HG02642 (cell line): Measurements from ENCODE around the gene BORCS8.

Experiments
- ATAC-seq: cut with Tn5 transposase; IDR thresholded peaks from one replicate; pipeline ENCODE4 v1.9.1; 2021; ENCODE audit warnings: mild to moderate bottlenecking; ENCODE audit not compliant: unreplicated experiment, poor library complexity

BORCS8 gene

DNA sequence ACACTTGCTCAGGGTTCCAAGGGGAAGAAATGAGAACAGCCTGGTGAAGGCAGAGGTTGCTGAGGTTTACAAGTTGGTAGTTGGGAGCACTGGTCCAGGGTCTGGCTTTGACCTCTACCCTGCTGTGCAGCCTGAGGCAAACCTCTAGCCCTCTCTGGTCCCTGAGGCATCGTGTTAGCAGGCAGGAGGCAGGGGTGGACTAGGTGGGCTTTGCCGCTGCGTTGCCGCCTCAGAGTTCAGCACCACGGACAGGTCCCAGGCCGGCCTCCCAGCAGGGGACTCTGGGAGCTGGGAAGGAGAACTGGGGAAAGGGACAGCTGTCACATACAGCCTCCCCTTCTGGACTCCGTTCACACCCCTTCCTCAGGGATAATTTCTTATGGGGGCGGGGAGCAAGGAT, 22.9 kb upstream of the BORCS8 start:
- no peak for ATAC-seq

DNA sequence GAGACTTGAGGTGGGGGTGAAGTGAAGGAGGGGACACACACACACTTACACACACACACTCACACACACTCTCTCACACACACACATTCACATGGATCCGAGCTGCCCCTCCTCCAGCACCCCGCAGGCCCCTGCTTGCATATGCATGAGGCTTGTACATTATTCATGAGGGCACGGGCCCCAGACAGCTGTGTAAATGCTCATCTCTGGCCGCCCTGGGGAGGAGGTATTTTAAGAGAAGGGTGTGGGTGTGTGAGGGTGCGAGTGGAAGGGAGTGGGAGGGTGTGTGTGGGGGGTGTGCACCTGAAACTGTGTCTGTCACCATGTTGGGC, 22.2 kb upstream of the BORCS8 start:
- no peak for ATAC-seq

DNA sequence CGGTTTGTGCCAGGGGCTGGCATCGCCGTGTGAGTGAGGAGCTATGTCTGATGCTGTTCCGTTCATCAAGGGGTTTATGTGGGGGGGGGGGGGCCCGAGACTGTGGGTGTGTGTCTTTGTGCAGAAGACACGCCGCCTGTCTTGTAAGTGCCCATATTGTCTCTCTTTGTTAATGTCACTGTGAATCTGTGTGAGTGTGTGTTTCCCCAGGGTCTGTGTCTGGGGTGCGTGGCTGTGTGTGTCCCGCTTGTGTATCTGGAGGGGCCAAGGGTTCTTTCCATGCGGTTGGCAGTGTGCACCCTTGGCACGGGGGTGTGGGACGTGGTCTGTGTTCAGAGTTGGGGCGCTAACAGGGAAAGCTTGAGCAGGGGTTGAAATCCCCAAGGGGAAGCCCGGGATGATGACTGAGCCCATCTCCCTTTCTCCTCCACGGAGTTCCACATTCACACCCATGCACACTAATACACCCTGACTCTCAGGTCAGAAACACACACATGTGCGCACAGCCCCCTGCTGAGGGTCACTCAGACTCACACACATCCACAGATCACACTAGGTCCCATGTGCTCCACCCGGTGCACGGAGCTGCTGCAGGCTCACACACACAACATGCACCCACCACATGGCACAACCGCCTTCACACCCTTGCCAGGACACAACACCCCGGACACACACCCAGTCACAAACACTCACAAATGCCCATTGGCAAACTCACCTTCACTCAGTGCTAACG, 21.6 kb upstream of the BORCS8 start:
- no peak for ATAC-seq

DNA sequence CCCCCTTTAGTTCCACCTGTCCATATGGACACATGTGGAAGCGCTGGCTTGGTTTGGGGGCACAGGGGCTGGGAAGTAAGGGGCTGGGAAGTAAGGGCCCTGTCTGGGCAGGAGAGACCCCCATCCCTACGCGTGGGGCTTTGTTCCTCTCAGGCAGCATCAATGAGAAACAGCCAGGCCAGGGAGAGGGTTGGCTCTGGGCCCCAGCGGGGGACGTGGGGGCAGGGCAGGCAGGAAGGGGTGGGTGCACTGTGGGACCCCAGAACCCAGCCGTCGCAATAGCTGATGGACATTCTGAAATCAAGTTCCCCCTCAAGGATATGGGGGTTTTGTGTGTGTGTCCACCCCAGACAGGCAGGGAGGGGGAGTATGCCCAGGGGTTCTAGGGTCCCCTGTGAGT, 21.0 kb upstream of the BORCS8 start:
- ATAC-seq: no peak

DNA sequence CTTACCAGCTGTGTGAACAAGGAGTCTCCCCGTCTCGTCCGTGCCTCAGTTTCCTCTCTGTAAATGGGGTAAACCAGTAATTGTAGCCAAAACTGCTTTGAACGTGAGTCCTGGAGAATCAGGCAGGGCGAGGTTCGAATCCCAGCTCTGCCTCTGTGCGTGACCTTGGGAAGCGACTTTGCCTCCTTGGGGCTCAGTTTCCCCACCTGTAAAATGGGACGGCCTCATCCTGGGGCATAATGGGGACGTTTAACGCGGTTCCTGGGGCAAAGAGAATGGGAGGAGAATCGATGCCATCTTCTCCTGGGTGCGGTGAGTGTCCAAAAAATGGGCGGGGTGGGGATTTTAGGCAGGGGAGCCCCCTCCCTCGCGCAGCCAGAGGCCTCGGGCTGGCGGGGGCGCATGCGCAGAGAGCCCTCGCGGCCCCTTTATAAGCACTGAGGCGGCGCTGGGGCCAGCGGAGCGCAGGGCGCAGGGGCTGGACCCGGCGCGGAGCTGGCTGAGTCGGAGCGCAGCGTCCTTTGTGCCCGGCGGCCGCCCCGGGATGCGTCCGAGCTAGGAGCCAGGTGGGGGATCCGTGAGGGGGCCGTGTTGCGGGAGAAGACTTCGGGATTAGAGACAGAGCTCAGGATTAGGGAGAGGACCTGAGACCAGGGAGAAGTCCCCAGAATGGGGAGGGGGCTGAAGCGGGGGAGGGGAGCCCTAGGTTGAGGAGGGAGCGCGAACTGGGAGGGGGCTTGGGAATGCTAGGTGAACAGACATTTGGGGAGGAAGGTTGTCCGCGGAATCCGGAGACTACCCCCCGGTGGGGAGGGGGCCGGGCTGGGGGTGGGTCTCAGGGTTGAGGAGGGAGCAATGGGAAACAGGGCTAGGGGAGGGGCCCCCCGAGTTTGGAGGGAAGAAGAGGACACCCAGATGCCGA, 19.8 kb upstream of the BORCS8 start, which contains the start of gene NCAN:
Gene NCAN (plus strand): TSS at position 460 of the 922 bp plus-strand sequence. CDS start 4,996 bp downstream, outside the sequence.
- no peak for ATAC-seq

DNA sequence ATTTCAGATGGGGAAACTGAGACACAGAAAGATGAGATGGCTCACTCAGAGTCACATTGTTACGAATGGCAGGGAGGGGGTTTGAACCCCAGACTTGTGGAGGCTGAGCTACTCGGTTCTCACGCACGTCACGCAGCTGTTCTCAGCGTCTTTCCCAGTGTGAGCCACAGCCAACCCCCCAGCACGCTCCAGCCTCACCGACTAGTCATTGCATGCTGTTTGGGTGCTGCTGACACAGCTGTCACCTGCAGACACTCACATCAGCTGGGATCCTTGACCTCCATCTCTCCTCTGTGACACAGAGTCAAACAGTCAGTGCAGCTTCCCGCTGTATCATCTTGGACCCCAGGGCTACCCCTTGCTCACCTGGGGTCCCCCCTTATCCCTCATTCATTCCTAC, 17.4 kb upstream of the BORCS8 start:
- no peak for ATAC-seq

DNA sequence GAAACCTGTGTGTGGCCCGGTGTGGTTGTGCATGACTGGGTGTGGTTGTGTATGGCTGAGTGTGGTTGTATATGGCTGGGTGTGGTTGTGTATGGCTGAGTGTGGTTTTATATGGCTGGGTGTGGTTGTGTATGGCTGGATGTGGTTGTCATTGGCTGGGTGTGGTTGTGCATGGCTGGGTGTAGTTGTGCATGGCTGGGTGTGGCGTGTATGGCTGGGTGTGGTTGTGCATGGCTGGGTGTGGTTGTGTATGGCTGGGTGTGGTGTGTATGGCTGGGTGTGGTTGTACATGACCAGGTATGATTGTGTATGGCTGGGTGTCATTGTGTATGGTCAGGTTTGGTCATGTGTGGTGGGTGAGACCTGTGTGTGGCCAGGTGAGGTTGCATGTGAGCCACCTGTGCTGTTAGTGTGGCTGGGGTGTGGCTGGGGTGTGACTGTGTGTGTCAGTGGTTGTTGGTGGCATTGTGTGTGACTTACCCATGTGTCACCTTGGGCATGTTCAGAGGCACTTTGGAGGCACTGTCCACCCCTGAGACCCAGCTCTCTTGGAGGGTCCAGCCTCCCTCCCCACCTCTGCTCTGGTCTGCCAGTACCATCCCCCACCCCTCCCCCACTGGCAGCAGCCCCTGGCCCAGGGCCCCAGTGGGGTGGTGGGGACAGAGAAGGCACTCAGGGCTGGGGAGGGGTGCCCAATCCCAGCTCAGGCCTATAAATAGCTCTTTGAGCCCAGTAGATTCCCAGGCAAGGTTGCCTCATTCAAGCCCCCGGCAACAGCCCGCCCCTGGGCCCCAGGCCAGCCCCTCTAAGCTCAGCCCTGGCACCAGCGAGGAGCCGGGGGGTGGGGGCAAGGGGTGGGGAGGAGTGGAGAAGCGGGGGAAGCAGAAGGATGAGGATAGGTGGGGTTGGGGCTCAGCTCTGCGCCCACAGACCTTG, 16.0 kb upstream of the BORCS8 start:
- ATAC-seq: no peak

DNA sequence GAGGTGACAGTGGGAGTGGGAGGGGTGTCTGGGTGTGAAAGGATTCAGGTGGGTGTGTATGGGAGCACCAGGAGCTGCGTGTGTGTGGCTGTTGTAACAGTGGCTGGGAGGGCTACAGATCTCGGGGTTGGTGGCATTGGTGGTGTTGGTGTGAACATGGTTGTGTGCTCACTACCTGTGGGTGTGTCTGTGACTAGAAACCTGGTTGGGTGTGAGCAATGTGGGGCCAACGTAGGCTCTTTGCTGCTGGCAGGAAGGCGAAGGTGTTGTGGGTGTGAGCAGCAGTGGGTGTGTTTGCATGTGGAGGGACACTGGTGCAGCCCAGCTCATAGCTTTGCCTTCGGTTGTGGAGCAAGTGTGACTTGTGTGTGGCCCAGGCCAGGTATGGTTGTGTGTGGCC, 15.0 kb upstream of the BORCS8 start:
- ATAC-seq: no peak

DNA sequence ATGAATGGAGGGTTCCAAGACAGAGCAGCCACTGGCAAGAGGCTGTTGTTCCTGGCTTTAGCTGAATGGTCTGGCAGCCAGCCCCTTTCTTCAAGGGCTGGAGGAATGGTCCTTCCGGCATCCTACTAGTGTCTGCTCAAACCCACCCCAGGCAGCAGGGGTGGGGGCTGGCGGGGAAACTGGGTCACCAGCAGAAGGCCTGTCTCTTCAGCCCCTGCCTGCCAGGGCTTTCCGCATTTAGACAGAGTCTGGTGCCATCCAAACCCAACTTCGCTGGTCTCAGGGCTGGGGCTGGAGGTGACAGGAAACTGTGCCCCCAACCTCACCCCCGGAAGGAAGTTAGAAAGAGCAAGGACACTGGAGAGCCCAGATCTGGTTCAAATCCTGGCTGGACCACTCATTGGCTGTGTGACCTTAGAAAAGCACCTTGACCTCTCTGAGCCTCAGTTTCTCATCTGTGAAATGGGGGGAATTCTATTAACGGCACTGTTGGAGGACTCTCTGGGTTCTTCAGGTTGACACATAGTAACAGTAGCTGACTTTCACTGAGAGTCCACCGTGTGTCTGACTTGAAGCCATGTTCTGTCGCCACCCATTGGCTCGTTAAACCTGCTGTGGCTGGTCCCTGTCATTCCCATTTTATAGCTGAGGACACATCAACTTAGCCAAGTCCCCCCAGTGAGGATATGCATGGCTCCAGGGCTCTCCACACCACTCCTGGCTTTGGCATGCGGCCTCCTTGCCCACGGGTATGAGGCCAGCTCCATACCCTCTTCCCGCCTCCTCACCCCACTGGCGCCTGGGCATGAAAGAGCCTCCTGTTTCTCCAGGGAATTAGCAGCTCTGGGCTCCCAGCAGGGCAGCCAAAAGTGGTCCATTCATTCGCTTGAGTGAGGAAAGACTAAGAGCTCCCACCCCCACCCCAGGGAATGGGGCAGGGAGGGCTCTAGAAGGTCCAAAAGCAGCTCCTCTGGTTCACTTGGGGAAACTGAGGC, 13.8 kb upstream of the BORCS8 start:
- no peak for ATAC-seq

DNA sequence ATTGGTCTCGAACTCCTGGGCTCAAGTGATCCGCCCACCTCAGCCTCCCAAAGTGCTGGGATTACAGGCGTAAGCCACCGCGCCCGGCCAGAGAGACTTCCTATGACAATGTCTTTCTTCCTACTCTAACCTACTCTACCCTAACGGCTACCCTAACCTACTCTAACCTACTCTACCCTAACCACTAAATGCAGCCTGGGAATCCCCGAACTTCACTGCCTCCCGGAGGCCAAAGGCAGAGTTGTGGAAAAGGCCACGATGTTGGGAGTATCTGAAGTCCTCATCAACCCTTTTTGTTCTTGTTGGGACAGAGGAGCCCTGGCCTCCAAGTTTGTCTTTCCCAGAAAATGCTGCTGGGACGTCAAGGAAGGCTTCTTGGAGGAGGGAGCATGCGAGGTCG, 12.2 kb upstream of the BORCS8 start:
- ATAC-seq: no peak

DNA sequence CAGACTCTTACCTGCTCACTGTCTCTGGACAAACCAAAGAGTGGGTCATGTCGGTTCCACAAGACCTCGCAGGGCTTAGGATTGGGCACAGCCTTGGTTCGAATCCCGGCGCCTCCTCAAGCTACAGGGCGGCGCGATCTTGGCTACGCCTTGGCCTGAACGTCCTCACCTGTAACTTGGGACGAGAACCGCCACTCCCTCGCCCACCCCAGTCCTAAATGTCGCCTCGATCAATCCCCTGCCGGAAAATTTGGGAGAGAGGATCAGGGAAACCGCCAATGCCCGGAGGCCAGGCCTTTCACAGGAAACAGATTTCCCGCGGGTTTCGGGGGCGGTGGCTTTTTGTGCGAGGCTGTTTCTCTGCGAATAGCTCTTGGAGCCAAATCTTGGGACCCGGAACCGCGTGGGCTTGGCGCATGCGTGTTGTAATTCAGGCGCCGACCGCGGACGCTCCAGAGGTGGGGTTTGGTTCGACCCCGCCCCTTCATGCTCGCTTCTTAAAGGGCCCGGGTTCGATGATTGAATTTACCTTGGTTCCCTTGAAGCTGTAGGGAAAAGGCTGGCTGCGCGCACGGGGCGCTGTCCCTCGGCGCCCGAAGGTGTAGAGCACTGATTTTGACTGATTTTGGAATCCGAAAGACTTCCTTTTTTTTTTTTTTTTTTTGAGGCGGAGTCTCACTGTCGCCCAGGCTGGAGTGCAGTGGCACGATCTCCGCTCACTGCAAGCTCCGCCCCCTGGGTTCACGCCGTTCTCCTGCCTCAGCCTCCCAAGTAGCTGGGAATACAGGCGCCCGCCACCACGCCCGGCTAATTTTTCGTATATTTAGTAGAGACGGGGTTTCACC, 11.3 kb upstream of the BORCS8 start, which contains the start of gene NR2C2AP:
Gene NR2C2AP (minus strand): TSS at position 403 of the 845 bp plus-strand sequence. CDS start 354 bp downstream, at position 49.
- ATAC-seq: peak; percentile 82

DNA sequence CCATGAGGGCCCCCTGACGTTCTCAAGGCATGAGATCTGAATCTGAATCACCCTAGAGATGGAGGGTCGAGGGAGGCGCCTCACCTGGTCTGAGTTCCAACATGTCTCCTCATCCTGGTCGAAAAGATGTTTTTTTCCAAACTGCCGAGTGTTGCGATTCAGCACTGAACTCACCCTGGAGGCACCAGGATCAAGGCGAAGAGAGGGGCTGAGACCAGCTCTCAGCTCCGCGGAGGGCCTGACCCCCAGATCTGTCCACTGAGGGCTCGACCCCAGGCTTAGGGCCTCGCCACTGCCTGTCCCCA, 10.7 kb upstream of the BORCS8 start:
- ATAC-seq: peak; percentile 15

DNA sequence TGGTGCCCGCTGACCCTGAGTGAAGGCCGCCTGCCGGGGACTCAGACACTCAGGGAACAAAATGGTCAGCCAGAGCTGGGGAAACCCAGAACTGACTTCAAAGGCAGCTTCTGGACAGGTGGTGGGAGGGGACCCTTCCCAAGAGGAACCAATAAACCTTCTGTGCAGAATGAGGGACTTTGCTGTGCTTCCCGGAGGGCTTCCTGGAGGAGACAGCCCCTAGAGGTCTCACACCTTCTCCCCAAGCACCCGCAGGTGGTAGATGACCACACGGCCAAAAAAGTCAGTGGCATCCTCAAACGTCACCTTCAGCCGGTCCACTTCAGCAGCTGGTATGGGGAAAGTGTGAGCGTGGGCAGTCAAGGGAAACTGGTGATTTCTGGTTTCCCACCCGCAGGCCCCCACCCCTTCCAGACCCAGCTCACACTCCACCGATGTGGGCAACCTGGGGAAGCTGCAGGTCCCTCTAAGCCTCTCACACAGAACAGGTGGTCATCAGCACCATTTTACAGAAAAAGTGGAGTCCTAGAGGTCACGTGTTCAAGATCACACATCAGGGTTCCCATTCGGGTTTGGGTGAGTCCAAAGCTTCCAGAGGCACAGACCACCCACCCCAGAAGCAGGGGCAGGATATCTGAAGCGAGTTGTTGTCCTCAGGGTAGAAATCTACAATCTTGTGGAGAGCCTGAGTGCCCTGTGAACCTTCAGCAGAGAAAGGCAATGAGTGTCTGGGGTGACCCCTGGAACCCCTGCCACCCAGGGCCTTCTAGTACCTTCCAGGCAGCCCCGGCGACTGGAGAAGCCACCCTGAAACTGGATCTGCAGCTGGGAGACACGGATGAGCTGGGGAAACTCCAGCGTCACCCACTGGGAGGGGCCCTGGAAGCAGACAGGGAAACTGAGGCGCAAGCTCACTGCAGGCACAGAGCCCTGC, 10.0 kb upstream of the BORCS8 start:
- no peak for ATAC-seq

DNA sequence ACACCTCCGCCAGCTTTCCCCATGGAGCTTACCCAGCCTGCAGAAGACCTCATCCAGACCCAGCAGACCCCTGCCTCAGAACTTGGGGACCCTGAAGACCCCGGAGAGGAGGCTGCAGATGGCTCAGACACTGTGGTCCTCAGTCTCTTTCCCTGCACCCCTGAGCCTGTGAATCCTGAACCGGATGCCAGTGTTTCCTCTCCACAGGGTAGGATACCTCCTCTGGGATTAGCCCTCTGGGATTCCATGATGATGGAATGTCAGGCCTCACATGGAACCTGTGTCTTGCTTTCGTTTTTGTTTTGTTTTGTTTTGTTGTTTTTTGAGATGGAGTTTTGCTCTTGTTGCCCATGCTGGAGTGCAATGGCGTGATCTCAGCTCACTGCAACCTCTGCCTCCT, 2.0 kb upstream of the BORCS8 start:
- ATAC-seq: no peak

DNA sequence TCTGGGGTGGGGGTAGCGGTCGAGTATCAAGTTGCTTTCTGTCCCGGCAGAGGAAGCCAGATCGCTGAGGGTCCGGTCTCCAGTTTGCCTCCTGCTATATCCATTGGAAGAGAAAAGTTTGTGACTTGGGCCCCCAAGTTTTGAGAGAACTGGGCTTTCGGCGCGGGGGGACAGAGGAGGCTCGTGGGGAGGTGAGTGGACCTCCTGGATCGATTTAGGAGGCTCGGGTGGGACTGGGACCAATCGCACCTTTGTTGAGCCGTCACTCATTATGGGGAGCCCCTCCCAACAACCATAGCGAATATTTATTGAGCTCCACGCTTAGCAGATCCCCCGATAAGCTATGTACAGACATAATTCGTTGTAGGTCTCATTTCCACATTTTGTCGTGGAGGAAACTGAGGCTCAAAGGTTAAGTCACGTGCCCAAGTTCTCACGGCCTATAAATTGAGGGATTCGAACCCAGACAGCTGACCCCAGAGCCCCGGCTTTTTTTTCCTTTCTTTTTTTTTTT, 1.0 kb upstream of the BORCS8 start:
- ATAC-seq: no peak

DNA sequence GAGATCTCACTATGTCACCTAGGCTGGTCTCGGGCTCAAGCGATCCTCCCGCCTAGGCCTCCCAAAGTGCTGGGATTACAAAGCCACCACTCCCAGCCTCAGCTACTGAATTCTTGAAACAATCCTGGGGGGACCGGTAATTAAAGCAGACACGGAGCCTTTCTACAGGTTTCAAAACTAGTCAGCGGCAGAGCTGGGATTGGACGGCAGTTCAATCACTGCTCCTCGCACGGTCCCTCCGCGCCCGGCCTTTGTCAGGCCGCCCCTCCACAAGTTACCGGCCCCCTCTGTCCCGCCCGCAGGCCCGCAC, 229 bp downstream of the BORCS8 start:
- no peak for ATAC-seq

DNA sequence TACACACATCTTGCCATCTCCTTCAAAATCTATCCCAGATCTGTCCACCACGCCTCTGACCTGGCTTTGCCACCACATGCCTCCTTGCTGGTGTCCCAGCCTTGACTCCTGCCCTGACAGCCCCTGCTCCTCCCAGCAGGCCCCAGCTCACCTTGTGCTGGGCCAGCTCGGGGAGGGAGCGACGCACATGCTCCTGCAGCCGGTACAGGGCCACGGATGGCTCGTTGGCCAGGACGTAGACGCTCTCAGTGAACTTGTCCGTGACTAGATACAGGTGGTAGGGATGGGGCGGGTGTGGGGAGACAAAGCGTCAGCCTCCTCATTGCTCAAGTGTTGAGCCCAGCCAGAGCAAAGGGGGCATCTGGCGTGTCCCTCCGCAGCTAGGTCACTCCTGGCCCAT, 5.2 kb downstream of the BORCS8 start:
- ATAC-seq: no peak
